ENCODE measurements around the gene KRTAP9-8.
"Not testable (repeated sequence)": the region's sequence is repeated elsewhere in the genome, so short reads cannot be mapped to it uniquely, and the experiment has no call there.

The KRTAP9-8 gene, protein sequence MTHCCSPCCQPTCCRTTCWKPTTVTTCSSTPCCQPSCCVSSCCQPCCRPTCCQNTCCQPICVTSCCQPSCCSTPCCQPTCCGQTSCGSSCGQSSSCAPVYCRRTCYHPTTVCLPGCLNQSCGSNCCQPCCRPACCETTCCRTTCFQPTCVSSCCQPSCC

DNA sequence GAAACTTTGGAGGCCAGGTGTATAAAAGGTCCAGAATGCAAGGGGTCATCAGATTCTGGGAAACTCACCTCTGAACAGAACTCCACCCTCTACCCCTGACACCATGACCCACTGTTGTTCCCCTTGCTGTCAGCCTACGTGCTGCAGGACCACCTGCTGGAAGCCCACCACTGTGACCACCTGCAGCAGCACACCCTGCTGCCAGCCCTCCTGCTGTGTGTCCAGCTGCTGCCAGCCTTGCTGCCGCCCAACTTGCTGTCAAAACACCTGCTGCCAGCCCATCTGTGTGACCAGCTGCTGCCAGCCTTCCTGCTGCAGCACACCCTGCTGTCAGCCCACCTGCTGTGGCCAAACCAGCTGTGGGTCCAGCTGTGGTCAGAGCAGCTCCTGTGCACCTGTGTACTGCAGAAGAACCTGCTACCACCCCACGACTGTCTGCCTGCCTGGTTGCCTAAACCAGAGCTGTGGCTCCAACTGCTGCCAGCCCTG, at the start of gene KRTAP9-8:
Gene KRTAP9-8 (plus strand): TSS at position 51 of the 489 bp plus-strand sequence. CDS start 53 bp downstream, at position 104.
- in situ Hi-C loops (cut with MboI; ENCODE audit: low sequenced_read_pairs) = not testable (repeated sequence)

DNA sequence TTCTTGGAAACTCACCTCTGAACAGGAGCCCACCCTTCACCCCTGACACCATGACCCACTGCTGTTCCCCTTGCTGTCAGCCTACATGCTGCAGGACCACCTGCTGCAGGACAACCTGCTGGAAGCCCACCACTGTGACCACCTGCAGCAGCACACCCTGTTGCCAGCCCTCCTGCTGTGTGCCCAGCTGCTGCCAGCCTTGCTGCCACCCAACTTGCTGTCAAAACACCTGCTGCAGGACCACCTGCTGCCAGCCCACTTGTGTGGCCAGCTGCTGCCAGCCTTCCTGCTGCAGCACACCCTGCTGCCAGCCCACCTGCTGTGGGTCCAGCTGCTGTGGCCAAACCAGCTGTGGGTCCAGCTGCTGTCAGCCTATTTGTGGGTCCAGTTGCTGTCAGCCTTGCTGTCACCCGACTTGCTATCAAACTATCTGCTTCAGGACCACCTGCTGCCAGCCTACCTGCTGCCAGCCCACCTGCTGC, 47.9 kb upstream of the KRTAP9-8 start, which contains the start of gene KRTAP9-1:
Gene KRTAP9-1 (plus strand): TSS at position 51 of the 482 bp plus-strand sequence. CDS start 0 bp downstream, at position 51.
- in situ Hi-C loops (cut with MboI; ENCODE audit: low sequenced_read_pairs) = not testable (repeated sequence)

DNA sequence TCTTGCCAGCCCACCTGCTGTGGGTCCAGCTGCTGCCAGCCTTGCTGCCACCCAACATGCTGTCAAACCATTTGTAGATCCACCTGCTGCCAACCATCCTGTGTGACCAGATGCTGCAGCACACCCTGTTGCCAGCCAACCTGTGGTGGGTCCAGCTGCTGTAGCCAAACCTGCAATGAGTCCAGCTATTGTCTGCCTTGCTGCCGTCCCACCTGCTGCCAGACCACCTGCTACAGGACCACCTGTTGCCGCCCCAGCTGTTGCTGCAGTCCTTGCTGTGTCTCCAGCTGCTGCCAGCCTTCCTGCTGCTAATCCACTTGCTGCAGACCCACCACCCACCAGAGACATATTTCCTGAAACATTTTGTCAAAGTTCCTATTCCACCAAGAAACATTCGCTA, 47.5 kb upstream of the KRTAP9-8 start:
- in situ Hi-C loops (cut with MboI; ENCODE audit: low sequenced_read_pairs) = no loop called here

DNA sequence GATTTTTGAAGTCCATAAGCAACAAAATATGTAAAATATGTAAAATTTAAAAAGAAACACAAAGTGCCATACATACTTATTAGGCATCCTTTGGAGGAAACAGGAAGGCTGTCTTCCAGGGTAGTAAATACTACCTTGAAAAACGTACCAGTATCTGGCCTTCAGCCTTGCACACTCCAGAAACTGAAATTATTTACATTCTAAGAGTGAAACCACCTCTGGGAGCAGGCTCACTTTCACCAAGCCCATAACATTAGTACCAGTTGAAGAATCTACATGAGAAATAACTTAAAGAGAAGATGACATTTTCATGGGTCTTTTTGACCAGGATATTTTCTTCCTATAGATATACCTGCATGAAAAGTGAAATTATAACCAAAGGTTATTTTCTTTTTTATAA, 41.7 kb upstream of the KRTAP9-8 start:
- in situ Hi-C loops (cut with MboI; ENCODE audit: low sequenced_read_pairs) = no loop called here

DNA sequence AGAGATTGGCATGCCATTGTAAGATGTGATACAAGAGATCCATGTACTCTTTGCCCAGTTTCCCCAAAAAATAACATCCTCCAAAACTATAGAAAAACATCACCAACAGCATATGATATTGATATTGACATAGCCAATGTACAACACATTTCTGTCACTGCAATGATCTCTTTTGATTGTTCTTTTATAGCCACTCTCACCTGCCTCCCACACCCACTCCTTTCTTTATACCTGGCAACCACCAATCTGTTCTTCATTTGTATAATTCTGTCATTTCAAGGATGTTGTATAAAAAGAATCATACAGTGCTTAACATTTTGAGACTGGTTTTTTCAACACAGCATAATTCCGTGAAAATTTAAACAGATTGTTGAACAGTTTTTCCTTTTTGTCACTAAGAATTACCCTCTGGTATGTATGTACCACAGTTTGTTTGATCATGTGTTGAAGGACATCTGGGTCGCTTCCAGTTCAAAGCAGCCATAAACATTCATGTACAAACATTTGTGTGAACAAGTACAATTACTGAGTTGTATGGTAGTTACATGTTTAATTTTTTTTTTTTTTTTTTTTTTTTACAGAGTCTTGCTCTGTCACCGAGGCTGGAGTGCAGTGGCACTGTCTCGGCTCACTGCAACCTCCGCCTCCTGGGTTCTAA, 38.2 kb upstream of the KRTAP9-8 start:
- in situ Hi-C loops (cut with MboI; ENCODE audit: low sequenced_read_pairs) = no loop called here

DNA sequence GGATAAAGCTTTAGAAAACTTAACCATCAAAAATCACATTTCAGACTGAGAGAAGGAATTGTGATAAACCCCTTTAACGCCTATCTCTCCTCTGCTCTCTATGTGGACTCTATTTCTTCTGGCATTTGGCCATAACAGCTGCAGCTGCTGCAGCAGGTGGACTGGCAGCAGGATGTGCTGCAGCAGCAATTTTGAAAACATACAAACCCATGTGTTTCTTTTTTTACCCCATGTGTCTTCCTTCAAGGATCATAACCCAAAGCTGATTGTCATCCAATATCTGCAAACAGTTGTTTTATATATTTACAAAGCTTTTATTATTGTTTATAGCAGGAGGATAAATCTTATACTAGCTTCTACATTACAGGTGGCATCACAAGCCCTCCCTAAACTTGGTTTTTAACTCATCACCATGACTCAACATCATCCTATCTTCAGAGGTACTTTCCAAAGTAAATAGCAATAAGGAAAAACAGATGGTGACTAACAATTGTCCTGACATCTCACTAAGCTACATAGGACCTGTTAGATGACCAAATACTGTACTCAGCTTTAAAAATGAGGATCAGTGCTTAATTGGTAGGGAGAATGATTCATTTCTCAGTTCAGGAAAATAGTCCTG, 25.8 kb upstream of the KRTAP9-8 start:
- in situ Hi-C loops (cut with MboI; ENCODE audit: low sequenced_read_pairs) = no loop called here

DNA sequence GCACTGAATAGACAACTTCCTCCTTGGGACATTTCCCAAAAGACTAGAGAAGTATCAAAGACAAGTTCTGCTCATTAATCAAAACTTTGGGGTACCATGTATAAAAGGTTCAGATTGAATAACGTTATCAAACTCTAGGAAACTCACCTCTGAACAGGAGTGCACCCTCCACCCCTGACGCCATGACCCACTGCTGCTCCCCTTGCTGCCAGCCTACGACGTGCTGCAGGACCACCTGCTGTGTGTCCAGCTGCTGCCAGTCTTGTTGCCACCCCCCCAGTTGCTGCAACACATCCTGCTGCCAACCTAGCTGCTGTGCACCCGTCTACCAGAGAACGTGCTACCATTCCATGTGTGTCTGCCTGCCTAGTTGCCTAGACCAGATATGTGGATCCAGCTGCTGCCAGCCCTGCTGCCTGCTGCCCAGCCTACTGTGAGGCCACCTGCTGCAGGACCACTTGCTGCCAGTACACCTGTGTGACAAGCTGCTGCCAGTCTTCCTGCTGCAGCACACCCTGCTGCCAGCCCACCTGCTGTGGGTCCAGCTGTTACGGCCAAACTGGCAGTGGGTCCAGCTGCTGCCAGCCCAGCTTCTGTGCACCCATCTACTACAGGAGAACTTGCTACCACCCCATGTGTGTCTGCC, 25.2 kb upstream of the KRTAP9-8 start:
- in situ Hi-C loops (cut with MboI; ENCODE audit: low sequenced_read_pairs) = no loop called here

DNA sequence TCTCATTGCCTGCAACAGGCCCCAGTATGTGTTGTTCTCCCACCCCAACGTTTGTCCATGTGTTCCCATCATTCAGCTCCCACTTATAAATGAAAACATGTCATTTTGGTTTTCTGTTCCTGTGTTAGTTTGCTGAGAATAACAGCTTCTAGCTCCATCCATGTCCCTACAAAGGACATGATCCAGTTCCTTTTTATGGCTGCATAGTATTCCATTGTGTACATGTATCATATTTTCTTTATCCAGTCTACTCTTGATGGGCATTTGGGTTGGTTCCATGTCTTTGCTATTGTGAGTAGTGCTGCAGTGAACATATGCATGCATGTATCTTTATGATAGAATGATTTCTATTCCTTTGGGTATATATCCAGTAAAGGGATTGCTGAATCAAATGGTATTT, 22.1 kb upstream of the KRTAP9-8 start:
- in situ Hi-C loops (cut with MboI; ENCODE audit: low sequenced_read_pairs) = no loop called here

DNA sequence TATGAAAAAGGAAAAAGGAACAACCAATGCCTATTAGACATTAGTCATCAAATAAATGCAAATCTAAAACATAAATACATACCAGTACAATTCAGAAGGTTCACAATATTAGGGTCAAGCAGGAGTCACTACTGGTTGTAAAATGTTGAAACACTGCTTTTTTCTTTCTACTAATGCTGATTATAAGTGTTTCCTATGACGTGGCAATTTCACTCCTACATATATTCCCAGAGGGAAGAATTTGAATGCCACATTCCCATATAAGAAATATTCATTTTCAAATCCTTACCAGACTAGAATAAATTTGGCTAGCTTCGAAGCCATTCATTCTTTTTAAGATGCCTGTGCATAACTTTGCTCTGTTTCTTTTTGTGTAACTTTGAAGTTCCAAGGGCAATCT, 14.0 kb upstream of the KRTAP9-8 start:
- in situ Hi-C loops (cut with MboI; ENCODE audit: low sequenced_read_pairs) = no loop called here

DNA sequence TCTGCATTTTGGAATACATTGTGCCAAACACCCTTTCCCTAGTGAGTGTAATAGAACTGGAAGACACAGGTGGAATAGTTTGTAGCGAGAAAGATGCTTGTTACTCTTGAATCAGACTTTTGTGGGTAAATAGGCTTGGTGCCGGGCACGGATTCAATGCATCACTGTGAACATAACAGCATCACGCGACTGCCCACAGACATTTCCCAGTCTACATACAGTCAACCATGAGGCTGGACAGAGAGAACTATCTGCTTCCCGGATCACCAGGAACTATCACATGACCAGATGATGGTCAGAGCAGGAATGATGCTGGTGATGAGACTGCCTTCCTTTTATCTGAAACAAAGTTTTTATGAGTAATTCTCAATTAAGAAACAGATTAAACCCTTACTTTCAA, 11.7 kb upstream of the KRTAP9-8 start:
- in situ Hi-C loops (cut with MboI; ENCODE audit: low sequenced_read_pairs) = no loop called here

DNA sequence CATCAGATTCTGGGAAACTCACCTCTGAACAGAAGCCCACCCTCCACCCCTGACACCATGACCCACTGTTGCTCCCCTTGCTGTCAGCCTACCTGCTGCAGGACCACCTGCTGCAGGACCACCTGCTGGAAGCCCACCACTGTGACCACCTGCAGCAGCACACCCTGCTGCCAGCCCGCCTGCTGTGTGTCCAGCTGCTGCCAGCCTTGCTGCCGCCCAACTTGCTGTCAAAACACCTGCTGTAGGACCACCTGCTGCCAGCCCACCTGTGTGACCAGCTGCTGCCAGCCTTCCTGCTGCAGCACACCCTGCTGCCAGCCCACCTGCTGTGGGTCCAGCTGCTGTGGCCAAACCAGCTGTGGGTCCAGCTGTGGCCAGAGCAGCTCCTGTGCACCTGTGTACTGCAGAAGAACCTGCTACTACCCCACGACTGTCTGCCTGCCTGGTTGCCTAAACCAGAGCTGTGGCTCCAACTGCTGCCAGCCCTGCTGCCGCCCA, 11.2 kb upstream of the KRTAP9-8 start, which contains the start of gene KRTAP9-2:
Gene KRTAP9-2 (plus strand): TSS at position 51 of the 498 bp plus-strand sequence. CDS start 7 bp downstream, at position 58.
- in situ Hi-C loops (cut with MboI; ENCODE audit: low sequenced_read_pairs) = not testable (repeated sequence)

DNA sequence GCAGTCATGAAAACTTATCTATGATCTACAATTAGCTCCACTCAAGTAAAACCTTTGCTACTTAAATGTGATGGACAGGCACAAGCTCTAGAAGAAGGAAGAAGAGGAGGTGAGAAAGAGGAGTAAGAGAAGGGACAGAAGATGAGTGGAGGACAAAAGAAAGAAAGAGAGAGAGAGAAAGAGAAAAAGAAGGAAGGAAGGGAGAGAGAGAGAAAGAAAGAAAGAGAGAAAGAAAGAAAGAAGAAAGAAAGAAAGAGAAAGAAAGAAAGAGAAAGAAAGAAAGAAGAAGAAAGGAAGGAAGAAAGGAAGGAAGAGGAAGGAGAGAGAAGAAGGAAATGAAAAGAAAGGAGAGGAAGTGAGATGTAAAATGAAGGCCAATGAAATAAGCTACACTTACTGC, 7.7 kb upstream of the KRTAP9-8 start:
- in situ Hi-C loops (cut with MboI; ENCODE audit: low sequenced_read_pairs) = no loop called here

DNA sequence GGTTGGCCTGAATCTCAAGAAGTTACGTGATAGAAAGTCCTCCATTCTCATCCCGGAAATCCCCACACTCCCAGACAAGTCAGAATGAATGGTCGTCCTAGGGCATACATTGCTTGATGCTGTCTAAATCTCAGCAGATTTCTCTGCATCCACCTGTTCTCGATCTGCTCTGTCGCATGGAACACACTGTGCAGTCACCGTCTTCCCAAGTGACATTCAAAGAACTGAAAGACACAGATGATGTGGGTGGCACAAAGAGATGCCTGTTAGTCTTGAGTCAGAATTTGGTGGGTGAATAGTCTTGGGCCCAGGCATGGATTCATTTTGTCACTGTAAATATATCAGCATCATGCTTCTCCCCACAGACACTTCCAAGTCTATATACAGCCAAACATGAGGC, 6.1 kb upstream of the KRTAP9-8 start:
- in situ Hi-C loops (cut with MboI; ENCODE audit: low sequenced_read_pairs) = no loop called here

DNA sequence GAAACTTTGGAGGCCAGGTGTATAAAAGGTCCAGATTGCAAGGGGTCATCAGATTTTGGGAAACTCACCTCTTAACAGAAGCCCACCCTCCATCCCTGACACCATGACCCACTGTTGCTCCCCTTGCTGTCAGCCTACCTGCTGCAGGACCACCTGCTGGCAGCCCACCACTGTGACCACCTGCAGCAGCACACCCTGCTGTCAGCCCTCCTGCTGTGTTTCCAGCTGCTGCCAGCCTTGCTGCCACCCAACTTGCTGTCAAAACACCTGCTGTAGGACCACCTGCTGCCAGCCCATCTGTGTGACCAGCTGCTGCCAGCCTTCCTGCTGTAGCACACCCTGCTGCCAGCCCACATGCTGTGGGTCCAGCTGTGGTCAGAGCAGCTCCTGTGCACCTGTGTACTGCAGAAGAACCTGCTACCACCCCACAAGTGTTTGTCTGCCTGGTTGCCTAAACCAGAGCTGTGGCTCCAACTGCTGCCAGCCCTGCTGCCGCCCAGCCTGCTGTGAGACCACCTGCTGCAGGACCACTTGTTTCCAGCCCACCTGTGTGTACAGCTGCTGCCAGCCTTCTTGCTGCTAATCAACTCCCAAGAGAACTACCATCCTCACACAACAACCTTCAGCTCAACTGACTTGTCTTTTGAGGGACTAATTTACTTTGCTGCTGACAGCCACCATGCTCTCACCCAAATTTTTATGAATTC, 5.2 kb upstream of the KRTAP9-8 start, which contains the start of gene KRTAP9-3:
Gene KRTAP9-3 (plus strand): TSS at position 51 of the 707 bp plus-strand sequence. CDS start 53 bp downstream, at position 104.
- in situ Hi-C loops (cut with MboI; ENCODE audit: low sequenced_read_pairs) = not testable (repeated sequence)

DNA sequence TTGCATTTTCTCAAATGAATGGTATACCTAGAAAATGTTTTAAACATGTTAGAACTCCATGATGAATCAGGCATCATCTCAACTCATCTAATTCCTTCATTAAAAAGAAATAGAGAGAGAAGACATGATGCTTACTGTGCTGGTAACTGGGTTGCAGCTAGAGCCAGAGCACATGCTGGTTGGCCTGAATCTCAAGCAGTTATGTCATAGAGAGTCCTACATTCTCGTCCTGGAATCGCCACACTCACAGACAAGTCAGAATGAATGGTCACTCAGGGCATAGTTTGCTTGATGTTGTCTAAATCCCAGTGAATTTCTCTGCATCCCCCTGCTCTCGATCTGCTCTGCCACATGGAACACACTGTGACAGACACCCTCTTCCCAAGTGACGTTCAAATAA, 683 bp upstream of the KRTAP9-8 start:
- in situ Hi-C loops (cut with MboI; ENCODE audit: low sequenced_read_pairs) = not testable (repeated sequence)

DNA sequence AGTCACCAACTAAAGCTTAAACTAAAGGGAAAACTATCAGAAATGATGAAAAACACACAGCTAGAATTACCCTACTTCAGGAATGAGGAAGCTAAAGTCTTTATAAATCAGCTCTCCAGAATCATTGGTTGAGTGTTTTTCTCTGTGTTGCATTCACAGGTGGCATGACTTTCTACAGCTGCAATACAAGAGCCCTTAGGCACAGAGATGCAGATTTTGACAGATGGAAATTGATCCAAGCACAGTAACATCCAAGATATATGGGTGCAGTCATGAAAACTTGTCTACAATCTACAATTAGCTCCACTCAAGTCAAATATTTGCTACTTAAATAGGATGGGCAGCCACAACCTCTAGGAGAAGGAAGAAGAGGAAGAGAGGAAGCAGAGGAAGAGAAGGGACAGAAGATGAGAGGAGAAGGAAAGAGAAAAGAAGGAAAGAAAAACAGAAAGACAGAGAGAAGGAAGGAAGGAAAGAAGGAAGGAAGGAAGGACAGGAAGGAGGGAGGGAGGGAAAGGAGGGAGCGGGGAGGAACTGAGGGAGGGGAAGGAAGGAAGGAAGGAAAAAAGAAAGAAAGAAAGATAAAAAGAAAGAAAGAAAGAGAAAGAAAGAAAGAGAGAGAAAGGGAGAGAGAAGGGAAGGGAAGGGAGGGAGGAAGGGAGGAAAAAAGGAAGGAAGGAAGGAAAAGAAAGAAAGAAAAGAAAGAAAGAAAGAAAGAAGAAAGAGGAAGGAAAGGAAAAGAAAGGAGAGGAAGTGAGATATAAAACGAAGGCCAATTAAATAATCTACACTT, 9.4 kb downstream of the KRTAP9-8 start:
- in situ Hi-C loops (cut with MboI; ENCODE audit: low sequenced_read_pairs) = not testable (repeated sequence)

DNA sequence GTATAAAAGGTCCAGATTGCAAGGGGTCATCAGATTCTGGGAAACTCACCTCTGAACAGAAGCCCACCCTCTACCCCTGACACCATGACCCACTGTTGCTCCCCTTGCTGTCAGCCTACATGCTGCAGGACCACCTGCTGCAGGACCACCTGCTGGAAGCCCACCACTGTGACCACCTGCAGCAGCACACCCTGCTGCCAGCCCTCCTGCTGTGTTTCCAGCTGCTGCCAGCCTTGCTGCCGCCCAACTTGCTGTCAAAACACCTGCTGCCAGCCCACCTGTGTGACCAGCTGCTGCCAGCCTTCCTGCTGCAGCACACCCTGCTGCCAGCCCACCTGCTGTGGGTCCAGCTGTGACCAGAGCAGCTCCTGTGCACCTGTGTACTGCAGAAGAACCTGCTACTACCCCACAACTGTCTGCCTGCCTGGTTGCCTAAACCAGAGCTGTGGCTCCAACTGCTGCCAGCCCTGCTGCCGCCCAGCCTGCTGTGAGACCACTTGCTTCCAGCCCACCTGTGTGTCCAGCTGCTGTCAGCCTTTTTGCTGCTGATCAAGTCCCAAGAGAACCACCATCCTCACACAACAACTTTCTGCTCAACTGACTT, 11.9 kb downstream of the KRTAP9-8 start, which contains the start of gene KRTAP9-4:
Gene KRTAP9-4 (plus strand): TSS at position 51 of the 604 bp plus-strand sequence. CDS start 34 bp downstream, at position 85.
- in situ Hi-C loops (cut with MboI; ENCODE audit: low sequenced_read_pairs) = not testable (repeated sequence)

DNA sequence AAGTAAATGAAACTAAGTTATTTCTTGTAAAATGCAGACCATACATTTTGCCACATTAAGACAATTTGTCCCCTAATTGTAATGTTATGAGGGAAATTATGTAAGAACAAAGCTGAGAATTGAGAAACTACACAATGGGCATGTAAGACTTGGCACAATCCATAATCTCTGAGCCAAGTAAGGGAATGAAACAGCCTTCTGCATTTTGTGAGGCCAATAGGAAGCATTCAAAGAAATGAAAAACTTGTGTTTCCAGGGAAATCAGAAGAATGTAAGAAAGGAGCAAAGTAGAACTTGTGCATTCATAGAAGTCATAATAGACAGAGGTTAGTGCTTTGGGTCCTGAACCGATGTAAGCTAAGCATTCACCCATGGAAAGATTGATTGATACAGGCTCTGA, 13.5 kb downstream of the KRTAP9-8 start:
- in situ Hi-C loops (cut with MboI; ENCODE audit: low sequenced_read_pairs) = no loop called here

DNA sequence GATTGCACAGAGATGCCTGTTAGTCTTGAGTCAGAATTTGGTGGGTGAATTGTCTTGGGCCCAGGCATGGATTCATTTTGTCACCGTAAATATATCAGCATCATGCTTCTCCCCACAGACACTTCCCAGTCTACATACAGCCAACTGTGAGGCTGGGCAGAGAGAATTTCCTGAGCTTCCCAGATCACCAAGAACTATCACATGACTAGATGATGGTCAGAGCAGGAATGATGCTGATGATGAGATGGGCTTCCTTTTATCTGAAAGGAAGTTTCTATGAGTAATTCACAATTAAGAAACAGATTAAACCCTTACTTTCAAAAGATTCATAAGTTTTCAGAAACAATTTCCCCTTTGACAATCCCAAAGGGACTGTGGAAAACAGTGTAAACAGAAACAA, 17.1 kb downstream of the KRTAP9-8 start:
- in situ Hi-C loops (cut with MboI; ENCODE audit: low sequenced_read_pairs) = no loop called here
